GM21723 (cell line): ENCODE results near the gene KLK12.

Source experiments
- ATAC-seq: cut with Tn5 transposase; IDR thresholded peaks from one replicate; pipeline ENCODE4 v1.9.1; 2021; ENCODE audit warnings: mild to moderate bottlenecking, moderate library complexity; ENCODE audit not compliant: unreplicated experiment

Gene KLK12

DNA sequence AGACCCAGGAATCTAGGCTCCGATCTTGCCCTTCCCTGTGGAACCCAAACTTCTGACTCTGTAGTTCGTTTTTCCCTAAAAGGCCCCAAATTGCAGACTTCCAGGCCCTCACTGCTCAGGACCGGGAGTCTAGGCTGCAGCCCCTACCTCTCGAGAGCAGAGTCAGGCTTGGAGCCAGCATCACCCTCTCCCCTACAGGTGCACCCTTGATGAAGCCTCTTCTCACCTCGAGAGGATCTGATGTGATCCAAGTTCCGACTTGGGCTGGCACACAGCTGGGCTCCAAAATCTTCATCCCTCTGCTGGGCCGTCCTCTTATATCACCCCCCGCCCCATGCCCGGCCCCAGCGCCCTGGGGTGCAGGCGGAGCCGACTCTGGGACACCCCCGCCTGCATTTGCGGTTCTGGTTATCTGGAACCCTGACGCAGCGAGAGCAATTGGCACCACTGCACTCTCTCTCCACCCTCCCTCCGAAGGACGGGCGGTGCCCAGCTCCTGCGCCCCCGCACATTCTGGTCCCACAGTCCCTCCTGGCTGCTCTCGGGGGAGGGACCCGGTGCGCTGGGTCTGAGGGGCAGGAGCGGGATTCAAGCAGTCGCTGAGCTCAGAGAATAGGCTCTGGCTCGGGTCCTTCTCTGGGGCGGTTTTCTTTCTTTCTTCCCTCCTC, 51.0 kb downstream of the KLK12 start, which contains the start of gene KLK7:
Gene KLK7 (minus strand): TSS at position 293 of the 668 bp plus-strand sequence. CDS start 1,518 bp downstream, outside the sequence.
- ATAC-seq = no peak

DNA sequence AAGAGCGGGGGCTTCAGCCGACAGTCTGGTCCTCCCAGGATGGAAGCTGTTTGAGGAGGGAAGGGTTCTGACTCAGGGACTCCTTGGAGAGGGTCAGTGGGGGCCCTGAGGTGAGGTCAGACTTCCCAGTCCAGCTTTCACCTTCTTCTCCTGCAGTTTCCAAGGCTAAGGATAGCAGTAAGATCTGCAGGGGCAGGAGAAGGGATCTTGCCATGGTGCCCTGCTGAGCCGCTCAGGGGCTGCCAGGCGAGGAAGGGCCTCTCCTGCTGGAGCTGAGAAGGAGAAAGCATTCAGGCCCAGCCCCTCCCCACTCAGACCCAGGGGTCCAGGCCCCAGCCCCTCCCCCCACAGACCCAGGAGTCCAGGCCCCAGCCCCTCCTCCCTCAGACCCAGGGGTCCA, 52.6 kb downstream of the KLK12 start:
- ATAC-seq = no peak

DNA sequence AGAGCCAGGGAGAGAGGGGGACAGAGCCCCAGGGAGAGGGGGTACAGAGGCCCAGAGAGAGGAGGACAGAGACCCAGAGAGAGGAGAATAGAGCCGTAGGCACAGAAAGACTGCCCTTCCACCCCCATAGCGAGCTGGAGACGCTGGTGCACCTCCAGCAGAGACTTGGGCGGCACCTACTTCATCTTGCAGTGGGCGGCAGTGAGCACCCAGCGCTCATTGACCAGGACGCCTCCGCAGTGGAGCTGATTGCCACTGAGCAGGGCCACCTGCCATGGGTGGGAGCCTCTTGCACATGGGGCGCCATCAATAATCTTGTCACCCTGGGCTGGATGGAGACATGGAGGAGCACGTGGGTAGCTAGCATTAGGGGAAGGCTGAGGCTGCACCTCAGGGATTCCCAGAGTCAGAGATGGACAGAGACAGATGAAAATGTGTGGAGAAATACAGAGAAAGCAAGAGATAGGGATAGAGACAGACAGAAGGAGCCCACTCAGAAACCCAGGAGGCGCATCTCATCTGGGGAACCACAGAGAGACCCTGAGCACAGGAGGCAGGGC, 53.1 kb downstream of the KLK12 start:
- ATAC-seq = no peak

DNA sequence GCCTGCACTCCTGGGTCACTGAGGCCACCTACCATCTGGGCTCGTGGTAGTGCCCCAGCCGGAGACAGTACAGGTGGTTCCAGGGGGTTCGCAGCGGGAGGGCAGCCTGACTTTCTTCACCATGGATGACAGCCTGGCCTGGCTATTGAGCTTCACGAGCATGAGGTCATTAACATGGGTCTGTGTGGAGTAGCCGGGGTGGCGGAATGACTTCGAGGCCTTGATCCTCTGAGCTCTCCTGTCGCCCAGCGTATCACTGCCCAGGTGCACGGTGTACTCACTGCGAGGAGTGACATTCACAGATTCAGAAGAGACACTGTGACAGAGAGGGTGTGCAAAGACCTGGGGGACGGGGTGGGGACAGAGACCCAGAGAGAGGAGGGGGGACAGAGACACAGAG, 54.6 kb downstream of the KLK12 start:
- no peak for ATAC-seq

DNA sequence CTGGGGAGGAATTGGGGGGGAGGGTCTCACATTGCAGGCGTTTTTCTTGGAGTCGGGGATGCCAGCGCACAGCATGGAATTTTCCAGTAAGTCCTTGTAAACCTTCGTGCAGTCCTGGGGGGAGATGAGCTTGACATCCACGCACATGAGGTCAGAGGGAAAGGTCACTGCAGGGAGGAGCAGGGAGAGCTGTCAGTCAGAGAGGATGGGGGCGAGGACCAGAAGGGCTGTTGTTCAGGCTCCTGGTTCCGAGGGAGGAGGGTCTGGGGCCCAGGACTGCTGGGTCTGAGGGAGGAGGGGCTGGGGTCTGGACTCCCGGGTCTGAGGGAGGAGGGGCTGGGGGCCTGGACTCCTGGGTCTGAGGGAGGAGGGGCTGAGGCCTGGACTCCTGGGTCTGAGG, 55.0 kb downstream of the KLK12 start:
- no peak for ATAC-seq
